ENCODE measurements around the gene REXO1. TPM values are rescaled to one million over a fixed set of nuclear protein-coding genes. Genes with fewer than 3 reads are reported as not detected.
A peak's percentile ranks its signal among the peaks of the same experiment; 100 is the strongest.

REXO1 gene
- total and polyA plus RNA-seq, 2 of the 13 experiments (the other 11 are each of a cell fraction or from before 2014, with no cell fraction given) = 5.0 to 11.2 TPM

GRCh38 chr19:1812426-1813191, 35.7 kb downstream of the REXO1 start (continued):
- TF ChIP-seq ZNF800 (CRISPR knock-in tag; IDR thresholded peaks at IDR 0.05) (no peak), ZNF383 (CRISPR knock-in tag; IDR thresholded peaks at IDR 0.05; ENCODE audit: borderline replicate concordance) (no peak), ZNF3 (CRISPR knock-in tag; IDR thresholded peaks at IDR 0.05) (no peak), TRIM24 (CRISPR knock-in tag; IDR thresholded peaks at IDR 0.05) (no peak), ZNF577 (CRISPR knock-in tag; IDR thresholded peaks at IDR 0.05; ENCODE audit: borderline replicate concordance, low read depth) (no peak), ZNF333 (CRISPR knock-in tag; IDR thresholded peaks at IDR 0.05; ENCODE audit: borderline replicate concordance) (peak; percentile 29; the same call in 1 of the 2 replicates), ZNF484 (CRISPR knock-in tag; IDR thresholded peaks at IDR 0.05; ENCODE audit: borderline replicate concordance, low read depth) (no peak), SNAI1 (CRISPR knock-in tag; IDR thresholded peaks at IDR 0.05; ENCODE audit: borderline replicate concordance) (peak; percentile 74; the same call in 1 of the 2 replicates), ZMYM2 (CRISPR knock-in tag; IDR thresholded peaks at IDR 0.05) (no peak), ZNF841 (CRISPR knock-in tag; IDR thresholded peaks at IDR 0.05; ENCODE audit: borderline replicate concordance) (no peak), ZNF629 (CRISPR knock-in tag; conservative IDR thresholded peaks at IDR 0.05) (no peak), ZKSCAN5 (CRISPR knock-in tag; IDR thresholded peaks at IDR 0.05) (no peak), ZFYVE20 (CRISPR knock-in tag; IDR thresholded peaks at IDR 0.05; ENCODE audit: borderline replicate concordance, low read depth) (no peak), CENPT (CRISPR knock-in tag; IDR thresholded peaks at IDR 0.05; ENCODE audit: low read depth) (peak; percentile 50; the same call in 1 of the 2 replicates), ZNF263 (CRISPR knock-in tag; IDR thresholded peaks at IDR 0.05) (no peak; the same call in 1 of the 2 replicates), ZBTB37 (CRISPR knock-in tag; IDR thresholded peaks at IDR 0.05) (no peak), REL (CRISPR knock-in tag; conservative IDR thresholded peaks at IDR 0.05) (0 out of 2 replicates have a peak, but pooled peaks have one; percentile 43), SNAPC2 (CRISPR knock-in tag; IDR thresholded peaks at IDR 0.05) (0 out of 2 replicates have a peak, but pooled peaks have one; percentile 18), KLF12 (CRISPR knock-in tag; IDR thresholded peaks at IDR 0.05; ENCODE audit: borderline replicate concordance) (no peak), SAP130 (CRISPR knock-in tag; IDR thresholded peaks at IDR 0.05; ENCODE audit: low read depth) (peak; percentile 75), KLF6 (CRISPR knock-in tag; IDR thresholded peaks at IDR 0.05) (peak; percentile 37; the same call in 1 of the 2 replicates), ZNF878 (CRISPR knock-in tag; IDR thresholded peaks at IDR 0.05) (no peak), ZNF737 (CRISPR knock-in tag; IDR thresholded peaks at IDR 0.05; ENCODE audit: borderline replicate concordance) (no peak), TCF12 (IDR thresholded peaks at IDR 0.05) (no peak), TCF12 (CRISPR knock-in tag; IDR thresholded peaks at IDR 0.05) (no peak), SIX4 (CRISPR knock-in tag; IDR thresholded peaks at IDR 0.05) (no peak)

Data from HepG2 (cell line).